ENCODE data around the gene ASB14.

ASB14 gene

DNA sequence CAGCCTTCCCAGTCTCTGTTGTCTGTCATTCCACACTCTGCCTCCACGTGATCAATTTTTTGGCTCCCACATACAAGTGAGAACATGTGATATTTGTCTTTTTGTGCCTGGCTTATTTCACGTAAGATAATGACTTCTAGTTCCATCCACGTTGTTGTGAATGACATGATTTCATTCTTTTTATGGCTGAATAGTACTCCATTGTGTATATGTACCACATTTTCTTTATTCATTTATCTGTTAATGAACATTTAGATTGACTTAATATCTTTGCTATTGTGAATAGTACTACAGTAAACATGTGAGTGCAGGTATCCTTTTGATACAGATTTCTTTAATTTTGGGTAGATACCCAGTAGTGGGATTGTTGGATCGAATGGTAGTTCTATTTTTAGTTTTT, 31.4 kb downstream of the ASB14 start:
- no peak for DNase-seq (ENCODE audit: low spot score)

GRCh38 chr3:57257678-57258077, 34.8 kb downstream of the ASB14 start:
- DNase-seq (ENCODE audit: low spot score) = peak; percentile 10

- no peak for DNase-seq (ENCODE audit: low spot score)
These were observed 35.6 kb downstream of the ASB14 start for GRCh38 chr3:57256844-57257243.

- no peak for DNase-seq (ENCODE audit: low spot score)
These were observed 40.1 kb downstream of the ASB14 start for GRCh38 chr3:57252404-57252803.

- DNase-seq (ENCODE audit: low spot score) = no peak
These were observed 47.5 kb downstream of the ASB14 start for GRCh38 chr3:57244946-57245345.

- DNase-seq (ENCODE audit: low spot score) = no peak
These were observed 57.6 kb downstream of the ASB14 start for GRCh38 chr3:57234613-57235575.

DNA sequence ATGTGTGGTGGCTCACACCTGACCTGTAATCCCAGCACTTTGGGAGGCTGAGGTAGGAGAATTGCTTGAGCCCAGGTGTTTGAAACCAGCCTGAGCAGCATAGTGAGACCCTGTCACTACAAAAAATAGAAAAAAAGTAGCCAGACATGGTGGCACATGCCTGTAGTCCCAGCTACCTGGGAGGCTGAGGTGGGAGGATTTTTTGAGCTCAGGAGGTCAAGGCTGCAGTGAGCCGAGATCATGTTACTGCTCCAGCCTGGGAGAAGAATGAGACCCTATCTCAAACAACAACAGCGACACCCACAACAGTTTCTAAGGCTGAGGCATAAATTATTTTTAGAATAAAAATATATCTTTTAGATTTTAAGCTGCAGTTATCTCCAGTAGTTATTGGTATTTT, 58.7 kb downstream of the ASB14 start:
- DNase-seq (ENCODE audit: low spot score) = no peak

DNA sequence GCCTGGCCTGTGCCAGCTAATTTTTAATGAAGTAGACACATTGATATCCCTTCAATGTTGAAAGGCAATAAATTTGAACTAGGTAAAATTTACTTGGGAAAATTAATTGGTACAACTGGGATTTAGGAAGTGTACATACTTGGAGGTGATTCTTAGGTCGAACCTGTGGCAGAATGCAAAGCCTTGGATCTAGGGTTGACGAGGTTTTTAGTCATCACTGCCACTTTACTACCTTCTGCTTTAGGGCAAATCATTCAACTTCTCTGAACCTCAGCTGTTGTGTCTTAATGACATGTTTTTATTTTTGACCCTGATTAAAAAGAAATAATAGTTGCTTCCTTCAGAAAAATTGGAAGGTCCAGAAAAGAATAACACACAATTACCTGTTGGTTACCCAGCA, 62.5 kb downstream of the ASB14 start:
- no peak for DNase-seq (ENCODE audit: low spot score)

- DNase-seq (ENCODE audit: low spot score) = peak; percentile 47
These were observed 64.3 kb downstream of the ASB14 start for GRCh38 chr3:57227930-57228751.

DNA sequence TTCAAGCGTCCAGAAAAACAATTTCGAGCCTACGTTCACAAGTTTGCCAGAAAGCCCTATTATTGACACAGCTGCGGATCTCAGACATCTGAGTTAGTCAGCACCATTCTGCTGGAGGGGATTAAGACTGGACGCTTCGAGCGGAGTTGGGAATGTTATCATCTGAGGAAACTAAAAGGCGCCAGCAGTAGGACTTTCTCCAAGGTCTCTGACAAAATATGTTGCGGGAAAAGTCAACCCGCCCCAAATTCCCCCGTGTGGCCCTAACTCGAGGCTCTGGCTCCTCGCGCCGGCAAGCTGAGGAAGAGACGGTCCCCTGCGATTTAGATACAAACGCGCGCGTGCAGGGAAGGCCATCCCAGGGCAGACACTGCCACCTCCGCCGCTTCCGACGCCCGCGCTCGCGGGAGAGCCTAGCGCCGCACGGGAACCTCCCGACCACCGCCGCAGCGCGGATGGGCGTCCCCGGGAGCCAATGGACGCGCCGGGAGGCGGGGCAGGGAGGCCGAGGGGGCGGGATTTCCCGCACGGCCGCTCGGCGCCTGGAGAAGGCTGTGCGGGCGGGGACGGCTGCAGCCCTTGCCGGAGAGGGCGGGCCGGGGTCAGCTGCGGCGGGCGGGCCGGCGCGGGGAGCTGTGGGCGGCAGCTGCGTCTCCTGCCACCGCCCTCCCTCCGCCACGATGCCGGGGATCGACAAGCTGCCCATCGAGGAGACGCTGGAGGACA, 65.1 kb downstream of the ASB14 start, which contains the start of gene APPL1:
Gene APPL1, plus strand, starts transcription at position 526 of the 726 bp plus-strand sequence. Its CDS starts 155 bp downstream, at position 681.
- peak; percentile 88 for DNase-seq (ENCODE audit: low spot score)

GRCh38 chr3:57226176-57226575, 66.3 kb downstream of the ASB14 start:
- DNase-seq (ENCODE audit: low spot score) = no peak

- DNase-seq (ENCODE audit: low spot score) = no peak
These were observed 67.6 kb downstream of the ASB14 start for GRCh38 chr3:57224856-57225255.

DNA sequence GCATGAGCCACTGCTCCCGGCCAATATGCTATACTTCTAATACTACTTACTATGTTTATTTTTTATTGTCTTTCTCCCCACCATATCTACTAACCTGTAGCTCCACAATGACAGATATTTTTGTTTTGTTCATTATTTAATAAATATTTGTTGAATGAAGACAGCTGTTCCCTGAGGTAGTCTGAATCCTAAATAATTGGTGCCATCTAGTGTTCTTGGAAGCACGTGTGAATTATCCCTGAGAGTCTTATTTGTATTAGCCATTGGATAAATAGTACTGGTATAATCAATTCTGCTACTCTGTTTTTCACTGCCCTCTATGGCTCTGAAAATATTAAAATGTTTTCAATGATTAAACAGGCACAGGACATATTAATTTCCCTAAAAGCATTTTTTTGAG, 70.6 kb downstream of the ASB14 start:
- no peak for DNase-seq (ENCODE audit: low spot score)

Data from kidney capillary endothelial cell (primary cell).